Mesothelial cell of epicardium (in vitro differentiated cells): ENCODE data around the gene CEP350. TPM values are rescaled to one million over a fixed set of nuclear protein-coding genes. Genes with fewer than 3 reads are reported as not detected.

Experiments used
- DNase-seq, 2 experiments: peaks; one replicate each; pipeline ENCODE4 v3.0.0; 2021; ENCODE audit warnings: low spot score in 2 of 2; ENCODE audit not compliant: unreplicated experiment in 2 of 2
- H3K27ac Mint-ChIP-seq: 2 replicates; pipeline ENCODE4 v1.8.0; 2021; ENCODE audit warnings: mixed read lengths
- H3K27me3 Mint-ChIP-seq: 2 replicates; pipeline ENCODE4 v1.8.0; 2021; ENCODE audit warnings: low read depth, mixed read lengths
- H3K36me3 Mint-ChIP-seq: 2 replicates; pipeline ENCODE4 v1.8.0; 2021; ENCODE audit warnings: mixed read lengths
- H3K4me1 Mint-ChIP-seq: 2 replicates; pipeline ENCODE4 v1.8.0; 2021; ENCODE audit warnings: mixed read lengths
- H3K4me3 Mint-ChIP-seq: 2 replicates; pipeline ENCODE4 v1.8.0; 2021; ENCODE audit warnings: mild to moderate bottlenecking, moderate library complexity, mixed read lengths
- H3K9me3 Mint-ChIP-seq: 2 replicates; pipeline ENCODE4 v1.8.0; 2021; ENCODE audit warnings: mixed read lengths
- CTCF ChIP-seq: fragments of 200-600 bp; sonication (generic); IDR thresholded peaks from one replicate; pipeline ENCODE4 v1.5.0; 2021; ENCODE audit warnings: antibody characterized with exemption; ENCODE audit not compliant: unreplicated experiment
- total RNA-seq: library from RNA; stranded (reverse); gene quantifications from 3 replicates; pipeline ENCODE4 v1.2.1, GENCODE V29; 2021

Gene CEP350
- total RNA-seq, 1 donor from 2014 or later = 58.0 TPM

- Mint-ChIP-seq H3K27ac (no peak overlapping the region), H3K4me1 (peaks cover 22% of the 10 kb centered on the region), H3K9me3 (no peaks in the 10 kb centered on the region)
Measured at GRCh38 chr1:180163041-180163440, 208.4 kb downstream of the CEP350 start.

More at GRCh38 chr1:180163041-180163440, 208.4 kb downstream of the CEP350 start:
- TF ChIP-seq CTCF = no peak
- no peak overlapping the region for H3K4me3 Mint-ChIP-seq
- H3K27me3 Mint-ChIP-seq = no peaks in the 10 kb centered on the region
- DNase-seq = no peak
- H3K36me3 Mint-ChIP-seq = peaks cover 6% of the 10 kb centered on the region

Other genes starting within 250 kb of the CEP350 start
- 10.1 to 10.2 TPM (median 10.1 TPM) in 3 replicates for gene FAM163A, start 211.5 kb upstream of the CEP350 start, total RNA-seq
- 82.5 to 85.5 TPM (median 84.4 TPM) in 3 replicates for gene TOR1AIP2, start 77.0 kb upstream of the CEP350 start, total RNA-seq
- 20.3 to 23.3 TPM (median 23.2 TPM) in 3 replicates for gene TOR1AIP1, start 72.5 kb upstream of the CEP350 start, total RNA-seq
- gene QSOX1, start 200.1 kb downstream of the CEP350 start, total RNA-seq = 70.6 to 72.4 TPM (median 71.7 TPM) in 3 replicates